HG02678 (cell line): ENCODE data around the gene CRIM1.

Source experiments
- ATAC-seq: cut with Tn5 transposase; IDR thresholded peaks from one replicate; pipeline ENCODE4 v1.9.1; 2021; ENCODE audit warnings: mild to moderate bottlenecking, moderate library complexity; ENCODE audit not compliant: unreplicated experiment

Gene CRIM1

DNA sequence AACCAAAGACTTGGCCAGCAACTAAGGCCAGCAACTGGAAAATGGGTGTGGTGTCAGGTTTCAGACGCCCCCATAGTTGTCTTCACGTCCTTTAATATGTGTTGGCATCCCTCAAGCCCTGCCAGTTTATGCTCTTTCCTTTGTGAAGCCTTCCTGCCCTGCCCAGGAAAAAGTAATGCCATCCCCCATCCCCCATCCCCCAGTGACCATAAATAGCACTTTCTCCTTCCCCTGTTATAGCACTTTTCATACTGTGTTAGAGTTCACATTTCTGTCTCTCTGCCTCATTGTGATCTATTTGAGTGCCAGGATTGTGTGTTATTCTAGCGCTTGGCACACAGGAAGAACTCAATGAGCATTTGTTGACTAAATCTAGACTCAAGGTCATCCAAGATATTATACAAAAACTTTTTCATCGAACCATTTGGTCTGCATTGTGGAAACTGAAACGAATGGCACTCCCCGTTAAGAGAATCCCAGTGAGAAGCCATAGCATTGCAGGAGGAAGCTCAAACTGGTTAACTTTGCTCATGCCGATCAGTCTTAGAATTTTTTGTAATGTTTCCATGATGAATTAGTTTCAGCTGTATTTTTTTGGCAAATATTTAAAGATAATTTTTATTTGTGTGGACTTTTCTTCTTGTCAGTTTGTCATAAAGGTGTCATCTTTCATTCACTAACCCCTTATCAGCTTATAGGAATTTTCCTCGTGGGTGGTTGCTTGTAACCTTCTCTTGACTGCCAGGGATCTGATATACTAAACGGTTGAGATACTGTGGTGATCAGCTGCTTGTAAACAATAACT, 15.7 kb downstream of the CRIM1 start:
- ATAC-seq: no peak

DNA sequence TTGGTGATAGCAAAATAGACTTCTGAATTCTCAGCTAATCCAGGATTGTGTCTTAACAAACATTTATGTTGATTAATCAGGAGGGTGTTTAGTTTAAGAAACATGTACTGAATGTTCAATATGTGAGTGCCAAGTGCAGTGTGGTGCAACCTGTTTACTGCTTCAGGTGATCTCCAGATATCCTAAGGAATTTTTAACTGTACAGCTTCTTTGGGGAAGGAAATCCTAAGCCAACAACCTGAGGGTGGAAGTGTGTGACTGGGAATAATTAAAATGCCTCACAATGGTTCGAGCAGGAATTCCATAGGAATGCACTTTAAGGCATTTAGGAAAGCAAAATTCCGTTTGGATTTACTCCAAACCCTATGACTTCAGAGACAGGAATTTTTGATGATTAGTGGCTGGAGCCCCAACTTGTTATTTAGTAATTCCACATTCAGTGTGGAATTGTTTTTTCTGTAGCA, 16.4 kb downstream of the CRIM1 start:
- ATAC-seq: no peak

DNA sequence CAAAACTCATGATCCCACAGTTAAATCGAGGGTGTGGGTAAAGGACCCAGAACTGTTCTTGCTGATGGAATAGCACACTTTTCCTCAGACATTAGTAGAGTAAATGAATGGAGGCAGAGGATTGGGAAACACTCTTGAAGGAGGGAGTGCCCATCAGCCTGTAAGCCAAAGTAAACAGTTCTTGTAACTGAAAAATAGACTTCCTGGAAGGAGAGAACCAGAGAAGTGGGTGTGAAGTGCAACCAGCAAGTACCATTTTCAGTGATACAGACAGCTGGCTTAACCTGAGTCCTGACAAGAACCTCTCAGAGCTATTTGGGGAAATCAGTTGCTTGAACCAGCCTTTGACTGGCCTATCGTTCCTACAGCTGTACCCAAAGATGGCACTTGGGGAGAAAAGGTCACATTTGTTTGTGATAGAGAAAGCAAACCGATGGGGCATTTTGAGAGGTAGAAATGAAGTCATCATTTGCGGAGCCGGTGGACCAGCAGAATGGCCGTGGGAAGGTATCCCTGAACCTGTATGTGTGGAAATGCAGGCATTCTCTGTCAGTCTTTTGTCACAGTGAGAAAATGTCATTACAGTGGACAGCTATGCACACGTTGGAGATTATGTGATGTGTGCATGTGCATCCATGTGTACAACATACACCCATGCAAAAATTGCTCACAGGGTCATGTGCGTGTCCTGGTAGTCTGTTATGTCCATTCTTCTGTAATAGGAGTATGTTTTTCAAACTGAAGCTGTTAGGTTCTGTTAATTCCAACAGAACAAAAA, 17.8 kb downstream of the CRIM1 start:
- ATAC-seq: no peak

DNA sequence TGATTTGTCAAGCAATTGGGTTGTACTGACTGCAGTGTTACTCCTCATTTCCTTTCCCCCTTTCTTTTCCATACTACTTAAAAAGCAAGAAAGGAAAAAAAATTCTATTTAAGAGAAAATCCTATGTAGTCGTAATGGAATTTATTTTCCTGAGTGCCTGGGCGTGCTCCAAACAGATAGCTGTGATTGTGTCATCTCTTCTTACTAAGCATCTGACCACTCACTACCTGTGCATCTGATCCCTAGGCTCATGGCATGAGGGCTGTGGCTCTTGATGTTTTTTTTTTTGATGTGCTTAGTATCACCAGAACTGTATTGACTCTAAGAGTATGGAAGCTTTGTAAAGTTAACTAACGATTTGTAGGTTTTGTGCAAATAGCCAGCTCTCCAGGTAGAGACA, 19.0 kb downstream of the CRIM1 start:
- ATAC-seq: no peak

DNA sequence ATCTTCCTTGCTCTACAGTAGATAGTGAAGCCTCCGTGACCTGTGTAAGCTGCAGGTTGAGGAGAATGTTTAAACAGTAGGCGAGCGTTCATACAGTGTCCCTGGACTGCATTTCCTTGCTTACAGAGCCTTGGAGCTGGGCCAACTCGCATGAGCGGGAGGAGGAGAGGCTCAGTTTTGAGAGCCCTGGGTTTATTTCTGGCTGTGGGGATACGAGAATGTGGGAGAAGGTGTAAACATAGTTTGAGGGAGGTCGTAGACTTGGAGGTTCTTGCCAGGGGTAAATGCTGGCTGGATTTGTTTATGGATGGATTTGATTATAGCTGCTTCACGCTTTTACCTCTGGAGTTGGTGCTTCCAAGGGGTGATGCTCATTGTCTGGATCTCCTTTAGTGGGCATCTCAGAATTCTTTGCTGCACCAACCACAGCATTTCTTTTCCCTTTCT, 20.8 kb downstream of the CRIM1 start:
- no peak for ATAC-seq

DNA sequence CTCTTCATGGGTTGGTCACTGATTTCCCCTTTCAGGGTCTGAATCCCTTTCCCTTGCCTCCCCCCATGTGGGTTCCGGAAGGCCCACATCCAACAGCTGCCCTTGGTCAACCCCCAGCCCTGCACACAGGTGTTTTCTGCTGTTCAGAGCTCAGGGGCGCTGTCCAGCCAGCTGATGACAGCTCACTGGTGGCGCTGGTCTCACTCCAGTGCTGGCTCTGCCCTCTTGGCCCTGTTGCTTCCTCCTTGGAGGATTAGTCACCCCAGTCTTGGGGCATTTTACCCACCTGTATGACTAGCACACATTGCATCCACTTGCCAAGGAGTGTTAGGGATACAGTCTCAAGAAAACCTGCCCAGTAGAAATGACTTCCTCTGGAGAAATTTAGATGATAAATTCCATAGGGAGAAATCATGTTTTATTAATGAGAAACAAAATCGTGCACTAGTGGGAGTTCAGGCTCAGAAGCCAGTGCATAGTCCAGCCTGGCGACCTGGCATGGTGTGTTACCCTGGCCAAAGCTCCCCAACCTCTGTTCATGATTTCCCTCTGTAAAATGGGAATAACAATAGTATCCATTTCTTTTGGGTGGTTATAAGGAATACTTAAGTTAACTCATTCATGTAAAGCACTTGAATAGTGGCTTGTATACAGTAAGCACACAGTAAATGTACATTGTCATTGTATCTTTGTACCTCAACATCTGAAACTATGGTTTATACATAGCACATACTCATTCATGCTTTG, 21.6 kb downstream of the CRIM1 start:
- no peak for ATAC-seq

DNA sequence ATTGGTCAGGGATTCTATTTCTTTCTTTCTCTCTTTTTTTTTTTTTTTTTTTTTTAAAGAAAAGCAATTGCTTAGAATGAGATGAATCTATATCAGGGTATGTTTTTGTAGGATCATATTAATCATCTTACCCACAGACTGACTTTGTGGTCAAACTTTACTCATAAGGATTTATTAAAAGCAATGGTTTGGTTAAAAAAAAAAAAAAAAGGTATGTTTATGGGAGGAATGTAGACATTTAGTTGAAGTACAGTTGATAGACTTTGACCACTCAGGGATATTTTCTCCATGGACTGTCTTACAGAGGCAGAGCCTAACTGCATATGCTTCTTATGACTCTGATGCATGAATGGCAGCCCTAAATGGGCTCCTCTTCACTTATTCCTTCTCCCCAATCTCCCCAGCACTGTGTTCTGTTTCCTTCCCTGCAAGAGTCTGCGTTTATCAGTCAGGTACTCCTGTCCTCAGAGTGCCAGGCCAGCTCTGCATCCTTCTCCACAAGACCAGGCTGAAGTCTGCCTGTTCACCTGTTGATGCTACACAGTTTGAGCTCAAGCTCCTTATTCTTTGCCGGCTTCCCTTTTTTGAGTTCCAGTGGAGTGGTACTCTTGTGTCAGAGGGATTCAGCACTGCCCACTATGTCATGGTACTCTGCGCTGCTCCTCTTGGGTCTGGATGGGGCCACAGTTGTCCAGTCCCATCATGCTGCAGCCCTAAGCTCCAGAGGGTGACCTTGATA, 24.3 kb downstream of the CRIM1 start:
- ATAC-seq: no peak

DNA sequence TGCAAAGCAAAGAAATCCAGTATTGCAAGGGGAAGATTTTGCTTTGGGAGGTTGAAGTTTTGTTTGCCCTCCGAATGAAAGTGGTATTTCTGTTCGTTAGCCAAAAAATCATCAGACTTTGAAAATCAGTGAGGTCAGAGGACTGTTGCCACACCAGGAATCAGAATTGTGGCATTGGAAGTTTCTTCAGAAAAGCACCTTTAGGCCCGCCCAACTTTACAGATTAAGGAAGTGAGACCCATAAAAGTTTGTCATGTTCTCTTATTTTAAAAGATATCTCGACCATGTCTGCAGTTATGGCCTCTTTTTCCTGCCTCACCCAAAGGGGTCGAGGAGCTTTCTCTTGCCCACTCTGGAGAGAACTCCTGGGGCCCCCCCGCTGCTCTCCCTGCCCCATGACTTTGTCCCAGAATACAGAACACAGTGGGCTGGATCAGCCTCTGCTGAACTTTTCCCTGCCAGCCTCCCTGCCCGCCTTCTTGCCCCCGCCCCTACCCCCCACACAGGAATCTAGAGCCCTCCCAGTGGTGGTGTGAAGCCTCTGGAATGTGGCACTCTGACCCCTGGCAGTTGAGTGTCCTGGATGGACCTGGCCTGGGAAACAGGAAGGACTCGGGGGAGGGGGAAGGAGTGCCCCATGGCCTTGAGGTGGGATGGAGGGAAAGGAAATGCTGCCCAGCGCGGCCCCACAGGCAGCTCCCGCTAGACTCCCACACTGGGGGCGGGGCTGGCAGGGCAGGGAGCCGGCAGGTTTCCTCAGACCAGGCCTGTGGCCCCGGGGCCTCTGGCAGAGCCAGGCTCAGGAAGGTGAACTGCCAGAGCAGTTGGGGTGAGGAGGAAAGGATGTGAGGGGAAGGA, 25.3 kb downstream of the CRIM1 start:
- no peak for ATAC-seq

DNA sequence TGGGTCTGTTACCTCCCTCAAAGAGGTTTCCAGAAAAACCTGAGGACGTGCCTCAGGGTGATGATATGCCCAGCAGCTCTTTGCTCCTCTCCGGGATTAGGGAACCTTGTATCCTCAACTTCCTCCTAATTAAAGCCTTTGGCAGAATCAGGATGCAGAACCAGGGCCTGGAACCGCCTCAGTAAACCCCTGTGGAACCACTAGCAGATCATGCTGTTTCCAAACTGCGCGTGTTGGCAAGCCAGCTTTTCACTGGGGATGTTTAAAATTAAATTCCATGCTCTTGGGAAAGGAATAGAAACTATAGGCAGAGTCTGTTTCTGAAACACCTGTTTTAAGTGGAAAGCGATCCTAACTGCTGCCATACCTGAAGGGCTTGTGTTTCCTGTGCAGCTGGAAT, 26.4 kb downstream of the CRIM1 start:
- ATAC-seq: no peak

DNA sequence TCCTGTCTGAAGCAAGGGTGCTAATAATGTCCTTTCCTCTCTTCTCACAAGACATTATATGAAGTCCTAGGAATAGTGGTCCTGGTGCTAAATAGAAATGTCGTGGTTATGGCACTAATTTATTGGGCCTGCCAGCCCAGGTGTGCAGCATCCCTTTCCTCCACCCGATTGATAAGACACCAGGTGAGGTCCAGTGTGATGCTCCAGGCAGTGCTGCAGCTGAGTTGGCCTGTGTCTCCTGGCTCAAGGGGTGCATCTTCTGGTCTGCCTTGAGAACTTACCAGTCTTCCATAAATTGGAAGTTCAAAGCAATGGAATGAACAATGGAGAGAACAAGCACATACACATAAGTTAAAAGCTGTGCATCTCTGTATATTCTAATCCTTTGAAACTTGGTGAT, 26.9 kb downstream of the CRIM1 start:
- ATAC-seq: no peak

DNA sequence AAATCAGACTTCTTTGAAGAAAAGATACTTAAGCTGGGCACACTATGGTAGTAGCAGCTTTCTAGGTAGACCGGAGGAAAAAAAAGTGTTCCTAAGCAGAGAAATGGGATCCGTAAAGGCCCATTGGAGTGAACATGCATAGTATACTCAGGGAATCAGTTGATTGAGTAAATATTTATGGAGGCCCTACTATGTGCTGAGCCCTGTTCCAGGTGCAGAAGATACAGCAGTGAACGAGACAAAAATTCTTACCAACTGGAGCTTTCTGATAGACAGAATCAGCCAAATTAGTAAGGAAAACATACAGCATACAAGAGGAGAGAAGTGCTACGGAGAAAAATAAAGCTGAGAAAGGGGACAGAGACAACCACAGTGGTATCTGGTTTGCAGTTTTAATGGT, 28.1 kb downstream of the CRIM1 start:
- ATAC-seq: no peak

DNA sequence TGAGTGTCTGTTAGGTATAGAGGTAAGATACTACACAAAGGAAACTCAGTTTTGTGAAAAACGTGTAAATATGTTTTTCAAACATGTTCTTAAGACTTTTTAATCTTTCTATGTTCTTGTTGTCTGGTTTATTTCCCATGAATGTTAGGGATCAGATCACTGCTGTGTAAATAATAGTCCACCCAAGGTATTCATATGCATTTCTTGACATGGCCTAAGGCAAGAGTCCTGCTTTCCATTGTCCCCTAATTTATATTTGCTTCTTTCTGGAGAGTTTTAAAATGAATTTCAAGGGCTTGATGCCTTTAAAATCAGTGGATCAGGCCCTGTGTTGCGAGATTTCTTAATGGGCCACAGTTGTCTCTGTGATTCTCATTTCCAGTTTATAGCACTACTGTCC, 28.9 kb downstream of the CRIM1 start:
- ATAC-seq: no peak

DNA sequence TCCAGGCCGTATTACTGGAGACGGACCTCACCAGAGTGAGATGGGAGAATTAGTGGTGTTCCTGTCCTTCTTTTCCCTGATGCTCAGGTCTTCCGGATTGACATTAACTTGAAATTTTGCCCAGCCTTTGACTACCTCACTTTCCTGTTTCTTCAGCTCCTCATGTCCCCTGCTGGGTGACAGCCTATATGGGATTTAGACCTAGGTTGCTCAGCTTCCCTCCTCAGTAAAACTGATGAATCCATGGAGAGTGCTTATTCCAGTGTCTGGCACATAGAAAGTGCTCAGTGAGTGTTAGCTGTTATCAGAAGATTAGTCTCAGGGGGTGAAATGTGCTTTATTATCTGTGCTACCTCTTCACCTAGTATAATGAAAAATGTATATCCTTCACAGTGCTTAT, 30.0 kb downstream of the CRIM1 start:
- ATAC-seq: no peak

DNA sequence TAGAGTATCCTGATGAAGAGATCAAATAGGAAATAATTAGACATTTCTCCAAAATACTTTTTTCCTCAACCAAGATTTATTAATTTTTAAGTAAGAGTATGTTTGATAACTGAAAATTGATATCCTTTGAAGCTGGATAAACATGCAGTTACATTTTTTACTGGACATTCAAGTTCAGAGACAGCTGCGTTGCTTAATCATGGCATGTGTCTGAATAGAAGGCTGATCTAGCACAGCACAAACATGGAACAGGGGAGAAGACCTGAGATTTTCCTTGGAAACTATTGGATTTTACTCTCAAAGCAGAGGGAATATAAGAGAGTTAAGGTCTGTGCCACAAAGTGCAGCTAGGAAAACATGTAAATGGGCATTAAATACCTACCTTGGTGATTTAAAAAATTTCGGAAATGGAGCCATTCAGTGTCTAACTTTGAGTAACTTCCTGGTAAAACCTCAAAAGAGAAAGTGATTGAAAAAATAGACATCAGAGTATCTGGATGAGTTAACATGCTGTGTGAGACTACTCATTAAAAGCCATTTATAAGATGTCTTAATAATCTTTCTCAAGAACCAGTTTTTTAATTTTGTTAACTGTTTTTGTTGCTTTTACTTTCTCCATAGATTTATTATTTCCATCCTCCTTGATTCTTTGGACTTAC, 31.8 kb downstream of the CRIM1 start:
- ATAC-seq: no peak

DNA sequence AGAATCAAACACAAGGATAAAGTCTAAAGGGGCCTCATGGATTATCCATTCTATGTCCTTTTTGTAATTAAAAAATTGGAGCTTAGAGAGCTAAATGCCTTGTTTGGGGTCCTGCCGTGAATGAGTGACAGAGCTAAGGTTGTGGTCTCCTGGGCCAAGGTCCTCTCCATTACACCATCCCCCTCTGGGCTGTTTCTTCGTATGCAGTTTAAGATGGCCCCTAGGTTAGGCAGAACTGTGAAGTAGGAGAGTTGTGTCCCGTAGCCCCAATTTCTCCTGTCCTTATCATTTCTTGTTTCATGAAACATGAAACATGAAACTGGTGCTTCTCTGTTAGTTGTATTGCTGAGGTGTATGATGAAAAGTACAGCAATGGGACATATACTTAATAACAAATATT, 32.9 kb downstream of the CRIM1 start:
- ATAC-seq: no peak

DNA sequence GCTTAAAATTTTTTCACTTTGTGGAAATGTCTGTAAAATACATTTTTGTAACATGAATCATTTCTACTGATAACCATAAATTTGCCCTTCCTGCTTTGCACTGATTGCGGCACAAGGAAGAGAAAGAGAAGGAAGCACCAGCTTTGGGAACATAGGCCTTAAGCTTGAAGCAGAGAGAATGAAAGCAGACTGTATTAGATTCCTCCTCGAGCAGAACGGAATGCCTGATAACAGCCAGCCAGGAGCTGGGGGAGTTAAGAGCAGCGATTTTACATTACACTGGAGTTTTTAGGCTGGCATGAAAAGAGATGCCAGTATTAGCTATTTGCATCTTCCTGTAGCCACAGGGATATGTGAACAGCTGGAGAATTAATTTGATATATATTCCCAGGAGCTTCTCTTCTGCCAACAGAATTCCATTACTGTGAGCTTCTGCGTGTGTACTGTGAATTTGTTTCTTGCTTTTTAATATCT, 33.5 kb downstream of the CRIM1 start:
- ATAC-seq: no peak

DNA sequence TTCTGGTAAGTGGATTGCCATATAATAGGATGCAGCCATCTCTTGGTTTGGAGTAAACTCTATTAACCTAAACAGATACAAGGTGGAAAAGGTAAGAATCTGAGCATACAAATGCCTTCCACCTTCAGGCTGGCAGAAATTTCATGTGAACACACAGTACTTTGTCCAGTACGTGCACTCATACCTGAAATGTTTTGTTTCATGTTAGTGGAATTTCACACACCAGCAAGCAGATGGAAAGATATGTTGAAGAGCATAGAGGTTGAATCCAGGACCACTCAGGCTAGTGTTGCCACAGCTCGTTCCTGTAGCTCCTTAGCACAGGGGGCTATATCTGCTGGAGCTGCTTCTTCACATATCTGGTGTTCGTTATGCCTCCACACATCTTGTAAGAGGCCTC, 34.0 kb downstream of the CRIM1 start:
- ATAC-seq: no peak

DNA sequence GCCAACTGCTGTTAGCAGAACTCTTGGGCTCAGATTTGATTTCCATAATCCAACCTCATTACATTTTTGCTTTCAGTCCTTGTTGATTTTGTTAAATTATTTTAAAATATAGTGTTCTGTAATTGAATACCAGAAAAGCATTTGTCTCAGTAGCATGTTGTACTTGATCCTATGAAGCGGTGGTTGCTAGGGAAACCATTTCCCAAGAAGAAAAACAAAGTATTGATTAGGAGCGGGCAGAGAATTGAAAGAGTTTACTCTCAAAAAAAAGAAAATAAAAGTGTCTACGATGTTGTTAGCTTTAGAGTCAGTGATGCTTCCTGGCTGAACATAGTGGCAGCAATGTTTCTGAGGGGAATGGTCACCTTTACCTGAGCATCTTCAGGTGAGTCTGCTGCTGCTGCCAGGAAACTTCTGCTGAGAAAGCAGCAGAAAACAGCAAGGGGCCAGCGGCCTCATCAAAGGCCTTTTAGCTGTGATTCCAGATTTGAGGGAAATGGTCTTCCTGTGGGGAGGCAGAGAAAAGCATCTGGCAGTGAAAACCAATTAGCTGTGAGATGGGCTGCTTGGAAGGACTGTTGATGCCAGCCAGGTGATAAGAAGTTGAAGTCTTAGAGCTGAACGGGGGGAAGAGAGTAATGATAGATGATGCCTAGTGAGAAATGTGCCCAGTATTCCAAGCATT, 37.1 kb downstream of the CRIM1 start:
- no peak for ATAC-seq
